ENCODE results near the gene RAD54L.
"Not testable (repeated sequence)": the region's sequence is repeated elsewhere in the genome, so short reads cannot be mapped to it uniquely, and the experiment has no call there.

The RAD54L gene

DNA sequence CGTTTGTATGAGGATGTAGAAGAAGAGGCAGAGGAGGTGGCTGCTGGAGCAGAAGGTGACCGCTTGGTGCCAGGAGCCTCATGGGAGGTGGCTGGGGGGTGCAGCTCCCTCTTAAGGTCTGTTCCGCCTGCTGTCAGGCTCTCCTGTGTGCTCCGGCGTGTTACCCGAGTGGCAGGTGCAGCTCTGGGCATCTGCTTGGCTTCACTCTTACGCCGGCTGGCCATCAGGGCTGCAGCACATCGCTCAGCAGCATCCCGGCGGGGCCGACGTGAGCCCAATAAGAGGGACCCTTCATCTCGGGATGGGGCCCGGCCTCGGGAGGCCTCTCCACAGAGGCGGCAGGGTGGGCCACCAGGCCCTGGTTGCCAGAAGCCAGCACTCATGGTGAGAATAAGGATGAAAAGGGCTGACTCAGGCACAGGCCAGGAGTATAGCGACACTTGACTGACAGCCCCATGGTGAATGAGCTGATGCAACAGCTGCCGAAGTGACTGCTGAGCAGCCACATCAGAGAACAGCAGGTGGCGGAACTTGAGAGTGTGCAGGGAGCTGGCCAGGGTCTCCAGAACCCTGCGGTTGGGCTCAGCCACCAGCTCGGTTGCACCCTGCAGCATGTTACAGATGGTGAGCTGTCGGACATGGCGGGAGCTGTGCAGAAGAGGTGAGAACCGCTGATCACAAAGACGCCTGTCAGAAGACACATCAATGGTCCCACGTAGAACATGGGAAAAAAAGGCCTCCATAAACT is 38.3 kb downstream of the RAD54L start:
- peak; percentile 17 for DNase-seq (ENCODE audit: low spot score)

DNA sequence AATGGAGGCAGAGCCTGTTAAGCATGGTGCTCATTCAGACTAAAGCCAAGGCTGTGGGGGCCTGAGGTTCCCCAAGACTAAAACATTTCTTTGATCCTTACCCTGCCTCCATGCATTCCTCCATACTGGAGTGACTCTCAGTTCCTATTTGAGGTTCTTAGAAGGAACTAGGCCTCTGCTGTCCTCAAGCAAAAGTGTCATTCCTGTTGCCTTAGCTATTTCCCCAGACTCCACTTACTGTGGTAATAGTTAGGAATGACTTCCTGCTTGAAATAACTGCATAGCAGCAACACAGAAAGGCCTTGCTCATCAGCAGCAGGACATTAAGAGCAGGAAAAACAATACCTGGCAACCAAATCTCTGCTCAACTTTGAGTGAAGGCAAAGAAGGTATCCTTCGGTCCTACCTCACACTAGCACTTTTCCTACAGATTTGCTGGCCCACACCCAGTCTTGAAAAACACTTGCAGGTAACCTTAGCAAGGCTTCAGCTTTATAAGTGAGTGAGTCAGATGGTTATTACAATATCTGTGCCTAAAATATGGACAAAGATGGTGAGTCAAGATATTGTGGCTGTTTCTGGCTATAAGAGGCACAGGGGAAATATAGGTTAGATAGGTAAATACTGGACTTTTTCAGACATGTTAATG is 41.0 kb downstream of the RAD54L start:
- DNase-seq (ENCODE audit: low spot score), result no peak

DNA sequence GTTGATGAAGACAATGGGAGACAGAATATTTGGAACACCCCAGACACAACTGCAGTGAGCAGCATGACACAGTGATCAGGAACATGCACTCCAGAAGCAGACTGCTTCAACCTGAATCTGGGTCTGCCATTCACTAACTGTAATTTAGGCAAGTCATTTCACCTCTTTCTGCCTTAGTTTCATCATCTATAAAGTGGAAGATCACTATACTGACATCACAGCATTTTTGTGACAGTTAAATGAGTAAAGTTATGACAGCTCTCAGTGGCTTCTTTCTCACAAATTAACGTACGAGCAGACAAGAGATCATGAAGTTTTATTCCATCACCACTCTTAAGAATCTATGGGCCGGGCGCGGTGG is 41.6 kb downstream of the RAD54L start:
- DNase-seq (ENCODE audit: low spot score), result no peak

DNA sequence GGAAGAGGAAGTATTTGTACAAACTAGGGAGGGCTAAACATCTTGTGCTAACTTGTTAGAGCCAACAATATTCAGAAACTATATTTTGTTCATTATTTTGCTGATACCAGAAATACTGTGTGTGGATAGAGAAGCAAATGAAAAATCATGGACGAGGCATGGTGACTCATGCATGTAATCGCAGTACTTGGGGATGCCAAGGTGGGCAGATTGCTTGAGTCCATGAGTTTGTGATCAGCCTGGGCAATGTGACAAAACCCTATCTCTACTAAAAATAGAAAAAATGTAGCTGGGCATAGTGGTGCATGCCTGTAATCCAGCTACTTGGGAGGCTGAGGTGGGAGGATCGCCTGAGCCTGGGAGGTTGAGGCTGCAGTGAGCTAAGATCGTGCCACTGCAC is 42.4 kb downstream of the RAD54L start:
- DNase-seq (ENCODE audit: low spot score), result no peak

DNA sequence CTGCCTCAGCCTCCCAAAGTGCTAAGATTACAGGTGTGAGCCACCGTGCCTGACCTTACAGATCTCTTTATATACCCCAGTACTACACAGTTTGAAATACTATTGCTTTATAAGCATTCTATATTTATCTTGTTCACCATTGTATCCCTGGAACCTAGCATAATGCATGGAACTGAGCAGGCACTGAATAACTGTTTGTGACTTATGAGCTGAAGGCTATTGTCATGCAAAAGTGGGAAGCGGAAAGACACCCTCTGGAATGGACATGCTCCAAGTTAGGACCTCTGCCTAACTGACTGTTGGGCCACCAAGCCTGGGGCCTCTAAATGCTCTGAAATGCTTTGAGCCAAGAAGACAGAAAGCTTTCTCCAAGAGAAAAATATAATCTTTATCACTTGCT is 47.7 kb downstream of the RAD54L start:
- DNase-seq (ENCODE audit: low spot score), result no peak

DNA sequence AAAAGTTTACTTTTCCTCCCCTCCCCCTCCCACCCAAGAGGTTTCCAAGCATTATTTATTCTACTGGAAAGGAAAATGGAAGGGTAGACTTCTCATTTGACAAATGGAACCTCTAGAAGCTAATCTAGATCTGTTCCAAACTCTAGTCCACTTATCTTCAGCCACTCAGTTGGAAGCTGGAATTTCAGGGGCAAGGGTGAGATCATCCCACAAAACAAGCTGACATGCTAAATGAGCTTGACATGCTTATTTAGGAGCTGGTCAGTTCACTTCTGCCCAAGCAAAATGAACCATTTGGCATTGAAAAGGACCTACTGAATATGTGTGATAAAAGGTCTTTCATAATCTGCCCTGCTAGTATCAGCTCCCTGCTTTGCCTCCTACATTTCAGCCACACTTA is 50.8 kb downstream of the RAD54L start:
- DNase-seq (ENCODE audit: low spot score), result no peak

DNA sequence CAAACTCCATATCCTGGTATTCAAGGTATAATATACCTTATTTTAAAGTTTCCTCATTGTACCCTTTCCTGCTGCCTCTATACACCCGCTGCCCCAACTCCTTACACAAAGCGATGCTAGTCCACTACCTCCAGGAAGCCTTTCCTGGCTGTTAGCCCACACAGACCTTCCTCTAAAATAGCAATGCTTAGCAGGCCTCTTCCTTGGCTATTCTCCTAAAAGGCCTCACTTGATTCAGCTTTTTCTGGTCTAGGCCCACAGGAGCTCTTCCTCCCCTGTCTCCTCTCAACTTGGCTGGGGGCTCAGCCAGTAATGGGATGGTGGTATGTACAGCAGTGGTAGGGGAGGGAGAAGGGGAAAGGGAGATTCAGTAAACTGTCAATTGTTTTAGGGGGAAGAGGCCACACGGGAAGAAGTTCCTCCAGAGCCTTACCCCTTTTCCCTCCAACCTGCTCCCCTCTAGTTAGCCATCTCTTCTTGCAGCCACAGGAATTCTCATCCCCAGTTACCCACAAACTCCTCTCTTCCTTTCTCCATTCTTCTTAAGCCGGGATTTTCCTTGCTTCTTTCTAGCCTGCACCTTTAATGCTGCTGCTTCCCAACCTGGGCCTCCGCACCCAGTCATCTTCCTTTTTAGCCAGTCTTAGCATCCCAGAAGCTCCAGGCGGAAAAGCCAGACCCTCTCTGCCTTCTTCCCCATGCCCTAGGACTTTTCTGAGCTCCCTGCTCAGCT is 53.3 kb downstream of the RAD54L start:
- DNase-seq (ENCODE audit: low spot score), result no peak

DNA sequence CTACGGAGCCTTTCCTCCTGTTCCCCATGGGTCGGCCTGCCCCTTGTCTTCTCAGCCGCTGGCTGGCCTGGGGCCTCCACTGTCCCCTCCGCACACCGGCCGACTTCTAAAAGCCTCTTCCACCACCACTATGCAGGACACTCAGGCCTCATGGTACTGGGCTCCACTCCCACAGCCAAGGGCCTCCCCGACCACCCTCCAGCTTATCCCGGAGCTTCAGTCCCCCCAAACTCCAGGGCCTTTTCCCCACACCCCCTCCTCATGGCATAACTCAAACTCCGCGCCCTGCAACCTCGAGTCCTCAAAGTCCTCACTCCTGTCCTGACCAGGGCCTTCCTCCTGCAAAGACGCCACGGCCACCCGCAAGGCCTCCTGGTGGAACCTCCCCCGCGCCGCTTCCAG is 53.8 kb downstream of the RAD54L start:
- no peak for DNase-seq (ENCODE audit: low spot score)

DNA sequence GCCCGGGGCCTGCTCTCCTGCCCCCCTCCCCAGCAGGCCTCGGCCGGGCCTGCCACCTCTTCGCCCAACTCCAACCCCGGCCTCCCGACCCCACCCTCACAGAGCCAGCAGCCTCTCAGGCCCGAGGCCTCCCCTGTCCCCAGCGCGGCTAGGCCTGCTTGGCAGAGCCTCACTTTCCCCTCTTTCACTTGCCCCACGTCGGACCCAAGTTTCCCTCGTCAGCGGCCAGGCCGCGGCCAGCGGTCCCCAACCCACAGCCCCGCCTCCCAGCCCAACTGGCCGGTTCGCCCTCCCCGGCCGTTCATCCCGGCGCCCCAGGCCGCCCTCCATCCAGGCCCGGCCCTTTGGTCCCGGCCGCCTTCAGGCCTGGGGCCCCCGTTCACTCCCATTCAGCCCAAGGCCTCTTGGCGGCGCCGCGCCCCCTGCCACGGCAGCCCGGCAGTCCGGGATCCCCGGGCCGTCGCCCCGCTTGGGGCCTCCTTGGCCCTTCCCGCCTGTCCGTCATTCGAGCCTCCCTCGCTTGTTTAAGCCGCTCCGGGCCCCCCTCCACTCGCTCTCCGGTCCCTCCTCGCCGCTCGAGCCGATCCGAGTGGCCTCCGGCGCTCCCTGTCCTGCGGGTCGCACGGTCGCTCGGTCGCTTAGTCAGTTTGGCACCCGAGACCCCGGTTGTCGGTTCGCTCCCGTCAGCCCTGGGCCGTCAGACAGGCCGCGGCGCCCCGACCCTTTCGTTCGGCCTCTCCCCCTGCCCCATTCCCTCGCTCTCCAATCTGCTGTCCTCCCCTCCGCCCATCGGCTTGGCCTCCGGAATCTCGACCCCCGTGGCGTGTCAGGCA is 54.5 kb downstream of the RAD54L start:
- peak; percentile 35 for DNase-seq (ENCODE audit: low spot score)

DNA sequence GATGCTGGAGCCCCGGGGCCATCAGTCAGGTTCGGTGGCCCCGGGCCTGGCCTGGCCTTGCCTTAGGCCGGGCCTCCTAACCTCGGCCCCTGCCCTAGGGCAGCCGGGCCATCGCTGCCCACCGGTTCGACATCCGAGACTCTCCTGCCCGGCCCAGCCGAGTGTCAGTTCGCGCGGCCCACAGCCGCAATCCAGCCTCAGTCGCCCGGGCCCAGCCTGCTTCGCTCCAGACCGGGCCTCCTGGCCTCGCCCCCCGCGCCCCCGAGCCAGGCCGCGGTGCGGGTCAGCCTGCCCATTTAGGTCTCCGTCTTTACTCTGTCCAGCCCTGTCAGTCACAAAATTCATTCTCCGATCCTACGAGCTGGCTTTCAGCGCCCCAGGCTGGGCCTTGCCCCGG is 55.1 kb downstream of the RAD54L start:
- no peak for DNase-seq (ENCODE audit: low spot score)

DNA sequence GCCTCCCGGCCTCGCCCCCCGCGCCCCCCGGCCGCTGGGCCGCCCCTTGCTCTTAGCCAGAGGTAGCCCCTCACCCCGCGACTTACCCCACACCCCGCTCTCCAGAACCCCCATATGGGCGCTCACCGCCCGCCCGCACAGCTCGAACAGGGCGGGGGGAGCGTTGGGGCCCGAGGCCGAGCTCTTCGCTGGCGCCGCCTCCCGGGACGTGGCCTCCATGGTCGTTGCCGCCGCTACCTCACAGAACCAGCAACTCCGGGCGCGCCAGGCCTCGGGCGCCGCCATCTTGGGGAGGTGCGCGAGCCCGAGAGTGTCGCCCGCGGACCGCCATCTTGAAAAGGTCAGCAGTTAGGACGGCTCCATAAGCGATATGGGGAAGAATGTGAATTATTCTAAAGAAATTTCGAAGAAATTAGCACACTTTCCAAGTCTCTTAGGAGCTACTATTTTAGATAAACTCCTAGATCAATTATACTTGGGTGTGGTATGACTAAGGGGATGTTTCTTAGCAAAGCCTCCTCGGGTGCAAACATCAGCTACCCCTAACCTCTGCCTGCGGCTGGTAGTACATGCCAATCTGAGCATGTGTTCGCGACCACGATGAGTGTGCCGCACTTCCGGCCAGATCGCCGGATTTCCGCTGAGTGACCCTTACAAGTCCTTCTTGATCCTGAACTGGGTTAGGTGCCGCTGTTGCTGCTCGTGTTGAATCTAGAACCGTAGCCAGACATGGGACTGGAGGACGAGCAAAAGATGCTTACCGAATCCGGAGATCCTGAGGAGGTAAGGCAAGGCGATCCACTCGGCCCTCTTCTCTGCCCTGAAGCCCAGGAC is 55.7 kb downstream of the RAD54L start, which contains the start of the genes LRRC41 and UQCRH:
LRRC41 (minus strand) TSS at position 579 of the 834 bp plus-strand sequence; CDS start at position 285, 294 bp downstream.
UQCRH (plus strand) TSS at position 661 of the 834 bp plus-strand sequence; CDS start at position 730, 69 bp downstream.
- DNase-seq (ENCODE audit: low spot score), result peak; percentile 91

DNA sequence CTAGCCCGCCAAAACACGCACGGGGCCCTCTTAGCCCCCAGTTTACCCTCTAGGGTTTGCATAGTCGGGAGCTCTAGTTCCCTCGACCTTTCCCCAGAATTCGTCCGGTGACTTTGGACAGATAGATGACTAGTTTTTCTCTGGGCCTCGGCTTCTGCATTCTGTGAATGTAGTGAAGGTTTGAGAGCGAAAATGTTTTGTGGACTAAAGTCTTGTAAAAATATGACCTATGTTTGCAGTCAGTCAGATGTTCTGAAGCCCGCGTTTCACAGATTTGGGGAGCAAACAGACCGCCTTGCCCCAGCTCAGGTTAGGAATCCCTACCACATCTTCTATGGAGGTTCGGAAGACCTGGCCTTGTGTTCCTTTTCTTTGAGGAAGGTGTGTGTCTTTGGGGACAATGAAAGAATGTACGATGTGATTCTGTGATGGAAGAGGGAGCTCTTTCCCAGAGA is 56.3 kb downstream of the RAD54L start:
- no peak for DNase-seq (ENCODE audit: low spot score)

DNA sequence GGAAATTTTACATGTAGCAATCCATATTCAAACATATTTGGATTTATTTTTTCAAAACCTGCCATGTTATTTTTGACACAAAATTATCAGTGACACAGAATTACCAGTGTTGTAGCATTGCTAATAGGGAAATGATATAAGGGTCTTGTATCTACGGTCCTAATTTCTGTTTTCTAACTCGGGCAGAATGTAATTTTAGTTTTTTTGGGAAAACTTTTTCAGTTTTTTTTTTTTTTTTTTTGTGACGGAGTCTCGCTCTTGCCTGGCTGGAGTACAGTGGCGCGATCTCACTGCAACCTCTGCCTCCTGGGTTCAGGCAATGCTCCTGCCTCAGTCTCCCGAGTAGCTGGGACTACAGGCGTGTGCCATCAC is 58.6 kb downstream of the RAD54L start:
- DNase-seq (ENCODE audit: low spot score), result no peak

DNA sequence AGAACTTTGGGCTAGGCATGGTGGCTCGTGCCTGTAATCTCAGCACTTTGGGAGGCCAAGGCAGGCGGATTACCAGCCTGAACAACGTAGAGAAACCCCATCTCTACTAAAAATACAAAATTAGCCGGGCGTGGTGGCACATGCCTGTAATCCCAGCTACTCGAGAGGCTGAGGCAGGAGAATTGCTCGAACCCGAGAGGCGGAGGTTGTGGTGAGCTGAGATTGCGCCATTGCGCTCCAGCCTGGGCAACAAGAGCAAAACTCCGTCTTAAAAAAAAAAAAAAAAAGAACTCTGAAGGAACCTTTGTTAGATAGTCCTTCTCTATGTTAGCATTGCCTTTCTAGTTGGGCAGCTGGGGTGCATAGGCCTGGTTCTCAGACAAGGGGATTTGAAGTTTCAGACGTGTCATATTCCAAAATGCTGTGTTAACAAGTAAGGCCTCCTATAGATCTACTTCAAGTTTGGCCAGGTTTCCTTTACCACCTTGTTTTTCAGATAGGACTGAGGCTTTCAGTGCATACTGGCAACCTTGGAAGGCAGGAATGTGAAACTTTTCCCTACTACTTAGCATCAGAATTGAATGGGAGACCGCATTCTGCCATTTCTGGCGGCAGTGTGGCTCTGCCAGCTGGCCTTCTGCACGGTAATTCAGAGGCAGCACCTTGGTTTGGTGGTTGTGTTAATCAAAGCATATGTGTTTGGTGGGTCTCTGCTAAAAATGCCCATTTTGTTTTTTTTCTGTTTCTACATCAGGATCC is 62.0 kb downstream of the RAD54L start:
- DNase-seq (ENCODE audit: low spot score), result no peak

DNA sequence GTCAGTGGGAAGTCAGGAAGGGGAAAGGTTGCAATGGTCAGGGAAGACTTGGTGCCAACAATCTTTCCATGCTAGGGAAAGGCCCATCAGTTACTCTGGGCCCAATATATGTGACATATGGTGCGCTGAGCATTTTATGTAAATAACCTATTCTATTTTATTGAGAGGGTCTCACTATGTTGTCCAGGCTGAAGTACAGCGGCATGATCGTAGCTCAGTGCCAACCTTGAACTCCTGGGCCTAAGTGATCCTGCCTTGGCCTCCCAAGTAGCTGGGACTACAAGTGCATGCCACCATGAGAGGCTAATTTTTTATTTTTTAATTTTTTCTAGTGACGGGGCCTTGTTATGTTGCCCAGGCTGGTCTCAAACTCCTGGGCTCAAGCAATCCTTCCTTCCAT is 62.8 kb downstream of the RAD54L start:
- DNase-seq (ENCODE audit: low spot score), result no peak

DNA sequence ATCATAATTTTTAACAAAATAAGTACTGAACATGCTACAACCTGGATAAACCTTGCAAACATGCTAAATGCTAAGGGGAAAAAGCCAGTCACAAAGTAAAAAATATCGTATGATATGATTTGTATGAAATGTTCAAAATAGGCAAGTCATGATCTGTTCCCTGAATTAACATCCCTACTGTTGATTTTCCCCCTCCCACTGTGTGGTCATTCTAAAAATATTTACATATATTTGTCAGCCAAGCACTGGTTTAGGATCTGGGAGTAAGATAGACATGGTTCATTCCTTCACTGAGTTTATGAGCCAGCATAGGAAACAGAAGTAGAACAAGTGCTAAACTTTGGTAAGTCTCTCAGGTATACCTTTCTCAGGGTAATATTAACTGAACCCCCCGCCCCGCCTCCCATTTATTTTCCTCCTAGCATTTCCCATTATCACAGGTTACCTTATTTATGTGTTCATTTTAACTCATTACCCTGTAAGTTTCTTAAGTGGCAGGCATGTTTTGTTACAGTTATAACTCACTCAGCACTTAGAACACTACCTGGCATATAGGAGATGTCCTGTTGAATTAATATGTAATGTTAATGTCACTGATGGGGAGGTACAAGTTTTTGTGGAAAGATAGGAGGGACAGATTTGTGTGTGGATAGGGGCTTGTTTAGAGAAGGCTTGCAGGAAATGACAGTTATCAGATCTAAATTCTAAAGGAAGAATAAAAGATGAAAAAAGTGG is 68.3 kb downstream of the RAD54L start:
- DNase-seq (ENCODE audit: low spot score), result no peak

DNA sequence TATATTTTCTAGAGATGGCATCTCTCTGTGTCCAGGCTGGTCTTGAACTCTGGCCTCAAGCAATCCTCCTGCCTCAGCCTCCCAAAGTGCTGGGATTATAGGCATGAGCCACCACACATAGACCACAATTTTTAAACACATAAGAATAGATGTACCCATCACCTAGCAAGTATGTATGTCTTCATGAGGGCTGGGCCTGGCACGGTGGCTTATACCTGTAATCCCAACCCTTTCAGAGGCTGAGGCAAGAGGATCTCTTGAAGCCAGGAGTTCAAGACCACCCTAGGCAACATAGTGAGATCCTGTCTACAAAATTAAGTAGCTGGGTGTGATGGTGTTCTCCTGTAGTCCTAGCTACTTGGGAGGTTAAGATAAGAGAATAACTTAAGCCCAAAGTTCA is 69.8 kb downstream of the RAD54L start:
- no peak for DNase-seq (ENCODE audit: low spot score)

DNA sequence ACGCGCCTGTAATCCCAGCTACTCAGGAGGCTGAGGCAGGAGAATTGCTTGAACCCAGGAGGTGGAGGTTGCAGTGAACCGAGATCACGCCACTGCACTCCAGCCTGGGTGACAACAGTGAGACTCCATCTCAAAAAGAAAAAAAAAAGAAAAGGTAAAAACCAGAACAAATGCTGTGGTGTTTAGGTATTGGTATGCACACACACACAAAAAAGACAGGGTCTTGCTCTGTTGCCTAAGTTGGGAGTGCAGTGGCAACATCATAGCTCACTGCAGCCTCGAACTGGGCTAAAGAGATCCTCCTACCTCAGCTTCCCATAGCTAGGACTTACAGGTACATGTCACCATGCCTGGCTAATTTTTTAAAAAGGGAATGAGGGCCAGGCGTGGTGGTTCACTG is 71.7 kb downstream of the RAD54L start:
- not testable (repeated sequence) for DNase-seq (ENCODE audit: low spot score)

All from CD4-positive, alpha-beta T cell treated with Interleukin-6 at 100 ng/mL for 8 hours (primary cell).